HG02852 (cell line): ENCODE results near the gene CCDC27.

Source experiments
- ATAC-seq: cut with Tn5 transposase; IDR thresholded peaks from one replicate; pipeline ENCODE4 v1.9.1; 2021; ENCODE audit warnings: mild to moderate bottlenecking, moderate library complexity; ENCODE audit not compliant: unreplicated experiment

CCDC27 gene

GRCh38 chr1:3752400-3752945 is at the start of gene CCDC27:
CCDC27 (plus strand) TSS chr1:3752450; CDS start chr1:3752482, 32 bp downstream.
- no peak for ATAC-seq

- no peak for ATAC-seq
Observed at GRCh38 chr1:3702528-3702927, 49.7 kb upstream of the CCDC27 start.

GRCh38 chr1:3702990-3703728 is 49.1 kb upstream of the CCDC27 start:
- ATAC-seq: no peak

GRCh38 chr1:3703786-3704371 is 48.4 kb upstream of the CCDC27 start:
- ATAC-seq: no peak

- ATAC-seq: no peak
Observed at GRCh38 chr1:3705341-3705950, 46.8 kb upstream of the CCDC27 start.

- no peak for ATAC-seq
Observed at GRCh38 chr1:3706651-3707297, 45.5 kb upstream of the CCDC27 start.

- no peak for ATAC-seq
Observed at GRCh38 chr1:3707298-3707938, 44.8 kb upstream of the CCDC27 start.

GRCh38 chr1:3707939-3708328 is 44.3 kb upstream of the CCDC27 start:
- no peak for ATAC-seq

GRCh38 chr1:3708791-3709190 is 43.5 kb upstream of the CCDC27 start:
- no peak for ATAC-seq

GRCh38 chr1:3710251-3710650 is 42.0 kb upstream of the CCDC27 start:
- no peak for ATAC-seq

GRCh38 chr1:3711381-3711779 is 40.9 kb upstream of the CCDC27 start:
- no peak for ATAC-seq

- no peak for ATAC-seq
Observed at GRCh38 chr1:3711780-3712451, 40.3 kb upstream of the CCDC27 start.

GRCh38 chr1:3712573-3713535 is 39.4 kb upstream of the CCDC27 start:
- no peak for ATAC-seq

GRCh38 chr1:3713840-3714239 is 38.4 kb upstream of the CCDC27 start:
- ATAC-seq: no peak

- no peak for ATAC-seq
Observed at GRCh38 chr1:3714284-3714741, 37.9 kb upstream of the CCDC27 start.

- no peak for ATAC-seq
Observed at GRCh38 chr1:3714814-3715213, 37.4 kb upstream of the CCDC27 start.

- ATAC-seq: no peak
Observed at GRCh38 chr1:3716351-3716750, 35.9 kb upstream of the CCDC27 start.

GRCh38 chr1:3717041-3717714 is 35.1 kb upstream of the CCDC27 start:
- no peak for ATAC-seq
